GM03348 (cell line): ENCODE results near the gene SPPL3.
"Not testable (repeated sequence)": the region's sequence is repeated elsewhere in the genome, so short reads cannot be mapped to it uniquely, and the experiment has no call there.

Source experiments
- DNase-seq: peaks from one replicate; pipeline ENCODE4 v3.0.0; 2012; ENCODE audit warnings: low spot score

Gene SPPL3

DNA sequence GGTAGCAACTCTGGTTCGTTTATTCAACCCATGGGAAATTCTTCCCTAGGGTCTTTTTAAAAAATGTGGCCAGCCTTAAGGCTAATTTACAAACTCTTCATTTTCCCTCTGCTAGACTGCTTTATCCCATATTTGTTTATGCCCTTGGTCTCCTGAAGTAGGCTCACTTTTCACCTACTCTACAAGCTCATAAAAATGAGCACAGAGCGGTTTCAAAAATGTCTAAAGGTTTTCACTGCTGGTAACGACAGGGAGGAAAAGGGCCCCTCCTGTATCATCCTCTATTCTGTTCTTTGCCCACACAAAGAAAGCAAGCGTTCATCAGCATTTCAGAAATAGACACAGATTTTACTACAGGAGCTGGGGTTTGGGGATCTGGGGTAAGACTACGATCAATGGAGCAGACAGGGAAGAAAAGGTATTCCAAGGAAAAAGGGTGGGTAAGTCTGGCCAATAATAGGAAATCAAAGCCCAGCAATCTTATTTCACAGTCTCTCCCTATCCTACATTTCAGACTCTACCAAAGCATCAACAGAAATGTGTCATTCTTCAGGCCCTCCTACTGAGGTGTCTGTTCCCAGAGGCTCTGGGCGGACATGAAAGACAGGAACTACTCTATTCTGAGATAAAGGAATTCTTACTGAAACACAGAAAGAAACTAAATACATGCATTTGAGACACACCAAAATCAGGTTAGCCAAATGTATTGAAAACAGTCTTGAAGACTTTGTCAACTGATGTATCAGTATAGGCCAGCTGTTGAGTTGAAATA lies 86.4 kb downstream of the SPPL3 start:
- DNase-seq, result no peak

DNA sequence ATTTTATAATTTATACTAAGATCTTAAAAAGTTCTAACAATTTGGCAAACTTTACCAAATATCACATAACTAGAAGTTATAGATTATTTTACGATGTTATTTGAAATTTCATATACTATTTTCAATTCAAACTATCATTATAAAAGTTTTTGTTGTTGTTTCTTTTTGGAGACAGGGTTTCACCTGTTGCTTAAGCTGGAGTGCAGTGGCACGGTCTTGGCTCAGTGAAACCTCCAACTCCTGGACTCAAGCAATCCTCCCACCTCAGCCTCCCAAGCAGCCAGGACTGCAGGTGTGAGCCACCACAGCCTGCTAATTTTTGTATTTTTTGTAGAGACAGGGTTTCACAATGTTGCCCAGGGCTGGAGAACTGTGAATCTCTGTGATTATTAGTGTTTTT lies 87.8 kb downstream of the SPPL3 start:
- no peak for DNase-seq

DNA sequence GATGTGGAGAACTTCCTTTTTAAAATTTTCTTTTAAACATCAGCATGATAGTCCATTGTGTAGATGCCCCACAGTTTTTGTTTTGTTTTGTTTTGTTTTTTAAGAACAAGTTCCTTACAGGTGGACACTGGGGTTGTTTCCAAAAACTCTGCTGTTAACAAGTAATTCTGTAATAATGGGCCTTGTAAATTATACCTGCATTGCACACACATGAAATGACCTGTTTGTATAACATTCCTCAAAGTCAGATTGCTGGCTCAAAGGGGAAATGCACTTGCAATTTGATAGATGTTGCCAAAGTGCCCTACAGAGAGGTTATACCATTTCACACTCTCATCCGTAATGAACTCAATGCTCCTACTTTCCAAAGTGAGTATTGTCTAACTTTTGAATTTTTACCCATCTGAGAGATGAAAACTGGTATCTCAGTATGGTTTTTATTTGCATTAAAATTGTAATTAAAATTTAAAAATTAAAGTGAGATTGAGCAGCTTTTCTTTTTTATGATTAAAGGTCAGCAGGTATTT lies 89.2 kb downstream of the SPPL3 start:
- DNase-seq, result no peak

DNA sequence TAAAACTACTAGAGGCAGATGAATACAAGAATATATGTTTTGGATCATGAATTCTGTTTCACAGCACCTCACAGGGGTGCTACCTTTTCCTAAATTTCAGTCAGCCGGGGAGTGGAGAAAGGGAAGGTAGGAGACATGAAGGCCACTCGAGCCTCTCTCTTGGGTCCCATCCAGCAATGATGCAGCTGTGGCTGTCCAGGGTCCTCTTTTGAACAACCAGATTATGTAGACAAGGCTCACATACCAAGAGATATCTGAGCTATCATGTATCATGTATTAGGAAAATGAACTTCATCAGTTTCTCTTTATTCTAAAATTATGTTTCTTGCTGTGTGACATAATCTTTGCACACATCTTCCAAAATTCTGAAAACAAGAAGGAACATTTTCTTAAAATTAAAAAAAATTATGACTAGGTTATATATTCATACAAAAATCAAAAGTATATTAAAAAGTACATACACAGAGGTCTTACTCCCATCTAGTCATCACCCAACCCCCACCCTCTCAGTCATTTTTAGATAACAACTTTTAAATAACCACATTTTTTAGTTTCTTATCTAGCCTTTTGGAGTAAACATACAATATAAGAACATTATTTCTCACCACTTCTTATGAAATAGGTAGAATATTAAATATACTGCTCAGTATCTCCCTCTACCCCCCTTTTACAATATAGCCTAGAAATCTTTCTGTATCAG lies 89.8 kb downstream of the SPPL3 start:
- DNase-seq, result no peak

DNA sequence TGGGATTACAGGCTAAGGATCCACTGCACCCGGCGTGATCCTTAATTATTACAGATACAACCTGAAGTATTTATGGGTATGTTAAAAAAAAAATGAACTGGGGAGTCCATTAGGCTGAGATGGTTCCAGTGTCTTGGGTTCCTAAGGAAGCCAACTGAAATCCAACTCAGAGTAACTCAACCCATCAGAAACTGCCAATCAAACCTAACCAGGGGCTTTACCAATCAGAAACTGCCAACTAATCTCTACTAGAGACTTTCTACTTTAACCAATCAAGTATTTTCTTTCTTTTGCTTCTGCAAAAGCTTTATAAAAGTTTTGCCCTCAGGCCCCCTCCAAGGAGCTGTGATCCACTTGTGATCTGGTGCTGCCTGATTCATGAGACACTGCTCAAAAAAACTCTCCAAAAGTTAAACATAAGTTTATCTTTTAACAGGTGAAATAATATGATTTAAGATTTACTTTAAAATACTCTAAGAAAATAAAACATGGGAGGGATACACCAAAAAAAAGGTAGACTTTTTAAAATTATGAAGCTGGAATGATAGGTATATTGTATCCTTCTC lies 90.5 kb downstream of the SPPL3 start:
- DNase-seq, result no peak

DNA sequence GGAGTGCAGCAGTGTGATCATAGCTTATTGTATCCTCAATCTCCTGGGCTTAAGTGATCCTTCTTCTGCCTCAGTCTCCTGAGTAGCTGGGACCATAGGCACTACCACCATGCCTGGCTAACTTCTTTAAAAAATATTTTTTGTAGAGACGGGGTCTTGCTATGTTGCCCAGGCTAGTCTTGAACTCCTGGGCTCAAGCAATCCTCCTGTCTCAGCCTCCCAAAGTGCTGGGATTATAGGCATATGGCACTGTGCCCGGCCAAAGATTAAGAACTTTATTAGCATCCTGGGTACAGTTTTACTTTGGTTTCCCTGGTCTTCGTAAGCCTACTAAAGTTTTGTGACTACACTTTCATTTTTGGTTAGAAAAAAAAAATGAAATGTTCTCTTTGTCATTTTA lies 94.1 kb downstream of the SPPL3 start:
- DNase-seq, result no peak

DNA sequence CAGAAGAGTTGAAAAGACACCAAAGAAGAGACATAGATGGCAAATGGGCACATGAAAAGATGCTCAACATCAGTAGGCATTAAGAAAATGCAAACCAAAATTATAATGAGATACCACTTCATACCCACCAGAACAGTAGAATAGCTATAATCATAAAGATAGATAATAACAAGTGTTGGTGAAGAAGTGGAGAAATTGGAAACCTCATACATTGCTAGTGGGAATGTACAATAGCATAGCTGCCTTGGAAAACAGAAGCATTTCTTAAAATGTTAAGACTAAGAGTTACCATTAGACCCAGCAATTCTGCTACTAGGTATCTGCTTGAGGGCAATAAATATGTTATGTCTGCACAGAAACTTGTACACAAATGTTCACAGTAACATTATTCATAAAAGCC lies 99.7 kb downstream of the SPPL3 start:
- no peak for DNase-seq

DNA sequence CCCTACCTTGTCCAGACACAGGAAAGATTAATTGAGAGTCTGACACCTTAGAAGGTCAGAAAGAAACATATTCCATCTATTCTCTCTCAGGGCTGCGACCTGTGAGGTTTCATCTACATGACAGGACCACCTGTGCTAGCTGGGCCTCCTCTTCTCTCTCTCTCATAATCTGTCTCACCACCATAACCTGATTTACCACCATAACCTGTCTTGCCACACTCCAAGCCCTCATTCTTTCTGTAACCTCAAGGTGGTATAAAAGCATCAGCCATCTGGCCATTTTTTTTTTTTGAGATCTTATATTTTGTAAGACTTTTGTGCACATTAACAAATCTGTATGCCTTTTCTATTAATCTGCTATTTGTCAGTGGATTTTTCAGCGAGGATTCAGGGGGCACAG lies 103.0 kb downstream of the SPPL3 start:
- DNase-seq, result no peak

DNA sequence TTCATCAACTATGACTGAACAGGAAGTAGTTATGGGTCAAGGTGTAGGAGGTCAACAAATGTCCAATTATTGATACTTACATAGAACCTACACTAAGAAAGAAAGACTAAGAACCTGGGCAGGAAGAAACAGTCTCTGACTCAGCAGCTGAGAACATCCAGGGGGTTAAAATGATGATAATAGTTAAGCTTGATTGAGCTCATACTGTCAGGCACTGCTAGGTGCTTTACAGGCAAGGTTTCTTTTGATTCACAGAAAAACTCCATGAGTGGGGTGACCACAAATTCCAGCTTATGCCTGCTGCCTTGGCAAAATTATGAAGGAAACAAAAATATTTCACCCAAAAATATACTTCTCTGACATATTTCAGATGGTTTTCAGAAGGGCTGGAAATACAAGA lies 103.5 kb downstream of the SPPL3 start:
- no peak for DNase-seq

DNA sequence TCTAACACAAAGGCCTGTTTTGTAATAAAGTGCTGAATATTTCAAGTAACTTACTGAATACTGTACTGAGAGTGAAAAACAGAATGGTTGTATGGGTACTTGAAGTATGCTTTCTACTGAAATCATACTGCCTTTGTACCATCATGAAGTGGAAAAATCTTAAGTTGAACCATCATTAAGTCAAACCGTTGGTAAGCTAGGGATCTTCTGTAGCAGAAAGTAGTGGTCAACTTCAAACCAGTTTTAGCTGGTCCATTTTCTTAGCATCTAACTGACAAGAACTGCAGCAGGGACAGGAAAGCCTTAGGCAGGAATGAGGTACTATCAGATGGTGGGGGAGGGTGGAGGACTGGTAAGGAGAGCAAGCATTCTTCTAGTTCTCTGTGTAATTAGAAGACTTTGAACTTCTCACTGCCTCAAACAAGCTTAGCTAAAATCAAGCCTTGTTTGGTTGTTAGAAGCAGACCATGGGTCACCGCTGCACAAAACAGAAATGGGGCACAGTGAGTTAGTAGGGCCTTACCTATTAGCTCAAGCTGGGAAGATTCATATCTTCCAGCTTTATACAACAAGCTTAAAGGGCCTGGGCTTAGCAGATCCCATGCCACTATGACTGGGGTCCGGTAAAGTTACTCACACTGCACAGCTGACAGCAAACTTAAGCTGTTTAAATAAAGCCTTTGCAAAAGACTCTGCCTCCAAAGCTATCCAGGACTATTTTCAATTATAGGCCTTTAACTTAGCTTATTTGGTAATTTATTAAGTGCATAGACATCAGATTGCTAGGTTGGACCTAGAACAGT lies 104.7 kb downstream of the SPPL3 start:
- DNase-seq, result no peak

DNA sequence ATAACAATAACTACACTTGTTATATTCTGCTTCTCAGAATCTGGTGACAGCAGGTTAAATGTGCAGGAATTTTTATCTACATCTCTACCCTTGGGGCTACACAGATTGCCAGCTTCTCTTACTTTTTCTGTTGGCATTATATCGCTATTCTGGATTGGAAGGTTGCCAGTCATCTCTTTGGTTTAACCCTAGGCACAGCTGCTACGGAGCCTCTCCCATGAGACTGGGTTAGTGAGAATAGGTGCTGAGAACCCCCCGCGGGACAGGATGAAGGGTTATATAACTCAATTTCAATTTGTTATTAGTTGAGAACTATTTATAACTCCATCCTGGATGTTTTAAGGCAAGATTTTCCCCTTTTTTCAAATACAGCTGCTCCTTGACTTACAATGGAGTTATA lies 105.5 kb downstream of the SPPL3 start:
- no peak for DNase-seq

DNA sequence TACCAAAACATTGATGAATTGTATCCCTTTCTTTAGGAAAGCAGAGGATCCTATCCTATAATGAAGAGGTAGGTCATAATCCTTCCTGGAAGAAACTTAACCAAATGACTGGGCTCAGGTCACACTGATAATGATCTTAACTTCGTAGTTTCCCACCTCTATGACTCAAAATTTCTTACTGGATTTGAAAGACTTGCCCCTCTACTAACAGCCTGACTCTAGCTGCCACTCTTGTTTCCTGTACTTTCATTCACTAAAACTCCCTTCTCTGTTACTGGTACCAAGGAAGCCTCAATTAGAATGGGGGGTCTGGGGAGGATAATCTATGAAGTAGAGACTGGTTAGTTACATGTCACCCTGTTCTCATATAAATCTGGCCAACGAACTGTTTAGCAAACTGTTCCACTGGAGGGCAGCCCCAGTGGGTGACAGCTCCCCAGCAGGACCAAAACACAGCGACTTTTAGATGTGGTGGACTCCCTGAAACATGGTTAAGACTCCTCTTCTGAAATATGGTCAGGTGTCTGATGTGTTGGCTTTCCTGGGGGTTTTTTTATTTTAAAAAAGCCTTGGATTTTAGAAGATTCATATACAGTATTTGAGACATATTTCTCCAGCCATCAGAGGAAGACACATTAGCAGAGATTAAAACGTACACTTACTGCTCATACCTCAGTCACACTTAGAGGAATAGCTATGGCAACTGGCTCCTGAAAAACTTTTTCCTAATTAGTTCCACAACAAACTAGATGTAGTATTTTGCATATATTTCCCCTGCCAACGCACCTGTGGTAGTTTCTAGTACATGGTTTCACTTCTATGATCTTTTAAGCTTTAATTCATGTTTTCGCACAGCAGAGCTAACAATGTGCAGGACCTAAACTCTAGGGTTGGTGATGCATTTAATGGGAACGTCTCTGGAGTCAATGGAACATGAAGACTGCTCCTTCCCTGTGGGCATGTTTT lies 106.2 kb downstream of the SPPL3 start:
- DNase-seq, result no peak

DNA sequence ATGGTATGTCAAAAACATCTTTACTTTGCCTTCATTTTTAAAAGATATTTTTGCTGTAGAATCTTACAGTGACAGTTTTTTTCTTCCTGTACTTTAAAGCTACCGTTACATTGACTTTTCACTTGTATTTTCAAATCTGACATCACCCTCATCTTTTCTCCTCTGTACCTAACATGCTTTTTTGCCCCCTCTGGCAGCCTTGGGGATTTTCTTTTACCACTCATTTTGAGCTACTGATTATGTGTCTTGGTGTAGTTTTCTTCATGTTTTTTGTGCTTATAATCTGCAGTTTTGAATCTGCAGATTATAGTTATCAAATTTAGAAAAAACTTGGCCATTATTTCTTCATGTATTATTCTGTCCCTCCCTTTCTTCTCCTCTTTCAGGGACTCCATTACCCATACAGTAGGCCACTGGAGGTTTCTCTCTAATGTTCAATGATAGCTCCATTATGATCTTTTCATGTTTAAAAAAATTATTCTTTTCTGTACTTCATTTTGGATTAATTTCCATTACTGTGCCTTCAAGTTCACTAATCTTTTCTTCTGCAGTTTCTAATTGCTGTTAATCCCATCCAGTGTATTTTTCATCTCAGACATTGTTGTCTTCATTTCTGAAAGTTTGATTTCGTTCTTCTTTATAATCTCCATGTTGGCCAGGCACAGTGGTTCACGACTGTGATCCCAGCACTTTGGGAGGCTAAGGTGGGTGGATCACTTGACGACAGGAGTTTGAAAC lies 108.5 kb downstream of the SPPL3 start:
- DNase-seq, result no peak

DNA sequence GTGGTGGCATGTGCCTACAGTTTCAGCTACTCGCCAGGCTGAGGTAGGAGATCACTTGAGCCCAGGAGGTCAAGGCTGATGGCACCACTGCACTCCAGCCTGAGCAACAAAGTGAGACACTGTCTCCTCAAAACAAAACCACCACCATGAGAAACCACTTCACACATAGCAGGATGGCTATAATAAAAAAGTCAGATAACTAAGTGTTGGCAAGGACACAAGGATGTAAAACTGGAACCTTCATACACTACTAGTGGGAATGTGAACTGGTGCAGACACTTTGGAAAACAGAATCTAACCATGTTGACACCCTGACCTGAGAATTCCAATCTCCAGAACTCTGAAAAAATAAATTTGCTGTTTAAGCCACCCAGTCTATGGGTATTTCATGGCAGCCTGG lies 110.8 kb downstream of the SPPL3 start:
- no peak for DNase-seq

DNA sequence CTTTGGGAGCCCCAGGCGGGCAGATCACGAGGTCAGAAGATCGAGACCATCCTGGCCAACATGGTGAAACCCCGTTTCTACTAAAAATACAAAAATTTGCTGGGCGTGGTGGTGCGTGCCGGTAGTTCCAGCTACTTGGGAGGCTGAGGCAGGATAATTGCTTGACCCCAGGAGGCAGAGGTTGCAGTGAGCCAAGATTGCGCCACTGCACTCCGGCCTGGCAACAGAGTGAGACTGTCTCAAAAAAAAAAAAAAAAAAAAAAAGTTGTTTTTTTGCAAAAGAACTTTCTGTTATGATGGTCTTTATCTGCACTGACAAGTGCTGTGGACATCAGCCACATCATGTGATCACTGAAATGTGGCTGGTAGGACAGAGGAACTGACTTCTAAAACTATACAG lies 111.7 kb downstream of the SPPL3 start:
- not testable (repeated sequence) for DNase-seq

DNA sequence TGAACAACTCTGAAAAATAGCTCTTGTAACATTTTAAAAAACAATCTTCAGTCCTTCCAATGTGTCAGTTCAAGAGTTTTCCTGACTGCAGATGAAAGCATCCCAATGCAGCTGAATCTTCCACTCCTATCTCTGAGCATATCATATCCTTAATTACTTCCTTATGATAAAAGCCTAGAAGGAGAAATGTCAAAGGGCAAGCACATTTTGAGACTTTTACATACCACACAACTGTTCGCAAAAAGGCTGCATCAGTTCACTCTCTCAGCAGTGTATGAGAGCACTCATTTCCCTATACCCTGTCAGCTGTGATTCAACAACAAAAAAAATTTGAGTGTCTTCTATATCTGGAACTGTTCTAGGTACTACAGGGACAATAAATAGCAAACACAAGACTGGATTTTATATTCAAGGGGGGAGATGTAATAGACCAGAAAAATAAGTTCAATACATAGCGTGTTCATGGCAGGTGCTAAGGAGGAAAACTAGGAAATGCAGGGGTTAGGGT lies 112.4 kb downstream of the SPPL3 start:
- no peak for DNase-seq

DNA sequence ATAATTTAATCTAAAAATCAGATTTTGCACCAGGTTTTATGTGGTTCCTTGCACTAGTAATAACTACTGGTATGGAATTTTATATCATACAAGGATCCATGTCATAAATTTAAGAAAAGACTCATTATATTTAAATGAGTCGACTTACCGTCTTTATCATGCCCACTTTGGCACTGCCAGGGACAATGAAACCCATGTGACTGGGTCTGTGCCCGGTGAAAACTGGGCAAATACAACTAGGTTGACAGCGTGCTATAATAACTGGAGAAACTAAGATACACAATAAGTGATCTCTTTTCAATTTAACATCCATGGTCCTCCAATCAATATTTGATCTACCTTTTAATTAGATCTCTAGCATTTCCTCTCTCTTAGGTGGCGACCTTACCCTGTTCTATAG lies 114.0 kb downstream of the SPPL3 start:
- no peak for DNase-seq

DNA sequence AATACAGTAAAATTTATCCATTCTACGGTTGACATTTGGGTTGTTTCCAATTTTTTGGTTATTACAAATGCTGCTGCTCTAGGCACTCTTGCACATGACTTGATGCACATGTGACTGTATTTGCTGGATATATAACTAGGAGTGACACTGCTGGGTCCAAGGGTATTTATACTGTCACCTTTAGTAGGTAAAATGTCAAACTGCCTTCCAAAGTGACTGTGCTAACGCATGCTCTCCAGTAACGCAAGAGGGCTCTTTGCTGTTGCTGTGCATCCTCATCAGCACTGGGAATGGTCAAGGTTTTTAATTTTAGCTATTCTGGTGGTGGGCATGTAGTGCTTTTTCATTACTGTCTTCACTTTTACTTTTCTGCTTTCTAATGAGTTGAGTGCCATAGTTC lies 116.3 kb downstream of the SPPL3 start:
- no peak for DNase-seq

DNA sequence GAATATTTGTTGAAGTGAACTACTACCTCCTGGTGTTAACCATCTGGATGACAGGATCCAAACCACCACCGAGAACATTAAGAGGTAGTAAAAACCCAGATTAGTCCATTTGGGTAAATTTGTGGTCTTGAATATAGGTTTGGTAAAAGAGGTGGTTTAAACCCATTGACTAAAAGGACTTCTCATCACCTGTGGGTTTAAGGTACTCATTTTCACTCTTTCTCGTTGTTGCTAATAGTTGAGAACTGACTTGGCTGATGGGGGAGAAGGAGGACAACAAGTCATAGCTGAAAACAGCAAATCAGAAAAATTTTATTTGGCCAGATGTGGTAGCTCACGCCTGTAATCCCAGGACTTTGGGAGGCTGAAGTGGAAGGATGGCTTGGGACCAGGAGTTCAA lies 119.4 kb downstream of the SPPL3 start:
- DNase-seq, result no peak

DNA sequence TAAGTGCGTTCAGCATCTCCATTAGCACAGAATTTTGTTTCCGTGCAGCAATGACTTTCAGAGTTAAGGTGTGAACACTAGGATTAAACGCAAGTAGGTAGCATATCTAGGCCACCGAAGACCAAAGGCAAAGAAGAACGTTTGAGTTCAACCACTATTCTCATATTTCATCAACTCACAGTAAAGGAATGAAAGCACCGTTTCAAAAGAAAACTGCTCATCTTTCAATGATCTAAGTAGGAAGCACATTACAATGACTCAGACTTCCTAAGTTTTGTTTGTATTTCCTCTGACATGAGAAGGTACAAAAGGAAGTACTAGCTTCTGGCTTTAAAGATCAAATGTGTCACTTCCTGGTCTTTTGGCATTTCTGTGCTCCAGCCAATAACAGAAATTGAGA lies 121.0 kb downstream of the SPPL3 start:
- peak; percentile 23 for DNase-seq
